ENCODE results near the gene VWA8.

Gene VWA8

GRCh38 chr13:41702540-41702939, 258.4 kb downstream of the VWA8 start:
- H3K27ac ChIP-seq (ENCODE audit: low read depth, low read length), result no peak overlapping the region
- no peaks in the 10 kb centered on the region for H3K9me3 ChIP-seq (ENCODE audit: insufficient read depth, low read depth, low read length)
- peaks cover 2% of the 10 kb centered on the region for H3K4me1 ChIP-seq (ENCODE audit: insufficient read depth, low read length)
- H3K9ac ChIP-seq (ENCODE audit: low read depth, low read length), result no peak overlapping the region
- 92% methylated on average over 2 of the region's 2 CpGs for WGBS
- no peaks in the 10 kb centered on the region for H3K27me3 ChIP-seq (ENCODE audit: insufficient read depth, low read length)
- H3K4me3 ChIP-seq (ENCODE audit: low read length), result no peak overlapping the region
- H3K36me3 ChIP-seq (ENCODE audit: insufficient read depth, low read length), result peaks cover 6% of the 10 kb centered on the region; the same call in 1 of the 2 replicates

DNA sequence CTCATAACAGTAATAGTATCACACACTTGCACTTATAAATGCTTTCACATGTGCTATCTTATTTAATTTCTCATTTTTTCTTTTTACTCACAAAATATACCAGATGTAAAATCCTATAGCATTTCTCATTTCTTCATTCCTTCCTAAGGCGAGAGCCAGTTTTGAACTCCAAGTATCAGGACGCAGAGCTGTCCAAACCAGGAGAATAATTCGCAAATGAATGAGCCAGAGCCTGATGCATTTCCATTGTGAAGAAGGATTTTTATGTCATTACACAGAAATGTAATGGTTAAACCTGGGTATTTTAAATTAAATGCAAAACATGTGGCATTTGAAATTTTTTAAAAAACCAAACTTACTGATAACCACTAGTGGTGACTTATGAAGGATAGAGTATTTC, 259.2 kb downstream of the VWA8 start:
- 93% methylated on average over 3 of the region's 3 CpGs for WGBS
- H3K9ac ChIP-seq (ENCODE audit: low read depth, low read length), result no peak overlapping the region

DNA sequence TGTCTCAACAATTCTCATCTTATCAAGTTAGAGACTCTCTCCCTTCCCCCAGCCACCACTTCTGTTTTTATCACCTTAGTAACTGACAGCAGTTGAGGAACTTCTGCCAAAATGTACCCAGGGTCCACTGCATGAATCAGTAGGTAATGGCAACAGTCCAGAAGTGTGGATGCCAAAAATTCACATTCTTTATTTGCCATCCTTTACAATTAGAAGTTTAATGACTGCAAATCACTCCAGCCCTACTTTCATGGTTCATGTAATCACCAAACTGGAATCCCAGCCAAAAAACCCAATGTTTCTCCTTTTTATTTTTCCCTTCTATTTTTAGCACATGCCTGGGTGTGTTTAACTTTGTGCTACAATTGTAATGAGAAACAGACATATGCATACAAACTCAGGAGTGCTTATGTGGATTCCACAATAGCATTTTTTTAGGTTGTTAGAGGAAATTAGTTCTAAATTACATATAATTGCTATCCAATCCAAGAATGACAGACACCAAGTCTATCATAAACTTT, 260.1 kb downstream of the VWA8 start:
- no peaks in the 10 kb centered on the region for H3K27me3 ChIP-seq (ENCODE audit: insufficient read depth, low read length)
- H3K4me1 ChIP-seq (ENCODE audit: insufficient read depth, low read length), result peaks cover 19% of the 10 kb centered on the region
- H3K9ac ChIP-seq (ENCODE audit: low read depth, low read length), result no peak overlapping the region
- H3K27ac ChIP-seq (ENCODE audit: low read depth, low read length), result no peak overlapping the region
- H3K9me3 ChIP-seq (ENCODE audit: insufficient read depth, low read depth, low read length), result no peaks in the 10 kb centered on the region
- peaks cover 6% of the 10 kb centered on the region; the same call in 1 of the 2 replicates for H3K36me3 ChIP-seq (ENCODE audit: insufficient read depth, low read length)
- H3K4me3 ChIP-seq (ENCODE audit: low read length), result no peak overlapping the region

More for the DNA sequence above, 259.2 kb downstream of the VWA8 start:
- H3K27ac ChIP-seq (ENCODE audit: low read depth, low read length), result no peak overlapping the region
- H3K27me3 ChIP-seq (ENCODE audit: insufficient read depth, low read length), result no peaks in the 10 kb centered on the region
- H3K4me3 ChIP-seq (ENCODE audit: low read length), result no peak overlapping the region
- H3K9me3 ChIP-seq (ENCODE audit: insufficient read depth, low read depth, low read length), result no peaks in the 10 kb centered on the region
- peaks cover 11% of the 10 kb centered on the region for H3K4me1 ChIP-seq (ENCODE audit: insufficient read depth, low read length)
- H3K36me3 ChIP-seq (ENCODE audit: insufficient read depth, low read length), result peaks cover 6% of the 10 kb centered on the region; the same call in 1 of the 2 replicates

DNA sequence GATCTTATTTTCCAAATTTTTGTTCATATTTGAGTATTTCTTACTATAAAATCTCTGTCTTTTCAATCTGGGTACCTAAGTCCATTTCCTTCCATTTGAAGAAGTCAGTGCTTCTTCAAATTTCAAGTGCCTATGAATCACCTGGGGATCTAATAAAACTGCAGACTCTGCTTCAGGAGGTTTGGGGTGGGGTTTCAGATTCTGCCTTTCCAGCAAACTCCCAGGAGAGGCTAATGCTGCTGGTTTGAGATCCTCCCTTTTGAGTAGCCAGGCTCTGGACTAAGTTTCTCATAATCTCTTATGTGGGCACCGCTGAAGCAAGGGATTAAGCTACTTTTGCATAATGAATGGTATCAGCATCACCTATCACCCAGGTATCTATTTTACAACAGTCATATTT, 261.1 kb downstream of the VWA8 start:
- H3K27ac ChIP-seq (ENCODE audit: low read depth, low read length), result no peak overlapping the region
- peaks cover 6% of the 10 kb centered on the region; the same call in 1 of the 2 replicates for H3K36me3 ChIP-seq (ENCODE audit: insufficient read depth, low read length)
- H3K4me3 ChIP-seq (ENCODE audit: low read length), result no peak overlapping the region
- no peaks in the 10 kb centered on the region for H3K9me3 ChIP-seq (ENCODE audit: insufficient read depth, low read depth, low read length)
- 100% methylated on average over 1 of the region's 1 CpG for WGBS
- peaks cover 30% of the 10 kb centered on the region for H3K4me1 ChIP-seq (ENCODE audit: insufficient read depth, low read length)
- no peak overlapping the region for H3K9ac ChIP-seq (ENCODE audit: low read depth, low read length)
- no peaks in the 10 kb centered on the region for H3K27me3 ChIP-seq (ENCODE audit: insufficient read depth, low read length)

GRCh38 chr13:41697578-41697977, 263.3 kb downstream of the VWA8 start:
- H3K9me3 ChIP-seq (ENCODE audit: insufficient read depth, low read depth, low read length), result no peaks in the 10 kb centered on the region
- no peaks in the 10 kb centered on the region for H3K27me3 ChIP-seq (ENCODE audit: insufficient read depth, low read length)
- no peak overlapping the region; the same call in 1 of the 2 replicates for H3K27ac ChIP-seq (ENCODE audit: low read depth, low read length)
- H3K4me1 ChIP-seq (ENCODE audit: insufficient read depth, low read length), result peaks cover 45% of the 10 kb centered on the region
- WGBS, result 90% methylated on average over 6 of the region's 6 CpGs
- no peak overlapping the region for H3K4me3 ChIP-seq (ENCODE audit: low read length)
- no peak overlapping the region for H3K9ac ChIP-seq (ENCODE audit: low read depth, low read length)
- H3K36me3 ChIP-seq (ENCODE audit: insufficient read depth, low read length), result peaks cover 7% of the 10 kb centered on the region; the same call in 1 of the 2 replicates

DNA sequence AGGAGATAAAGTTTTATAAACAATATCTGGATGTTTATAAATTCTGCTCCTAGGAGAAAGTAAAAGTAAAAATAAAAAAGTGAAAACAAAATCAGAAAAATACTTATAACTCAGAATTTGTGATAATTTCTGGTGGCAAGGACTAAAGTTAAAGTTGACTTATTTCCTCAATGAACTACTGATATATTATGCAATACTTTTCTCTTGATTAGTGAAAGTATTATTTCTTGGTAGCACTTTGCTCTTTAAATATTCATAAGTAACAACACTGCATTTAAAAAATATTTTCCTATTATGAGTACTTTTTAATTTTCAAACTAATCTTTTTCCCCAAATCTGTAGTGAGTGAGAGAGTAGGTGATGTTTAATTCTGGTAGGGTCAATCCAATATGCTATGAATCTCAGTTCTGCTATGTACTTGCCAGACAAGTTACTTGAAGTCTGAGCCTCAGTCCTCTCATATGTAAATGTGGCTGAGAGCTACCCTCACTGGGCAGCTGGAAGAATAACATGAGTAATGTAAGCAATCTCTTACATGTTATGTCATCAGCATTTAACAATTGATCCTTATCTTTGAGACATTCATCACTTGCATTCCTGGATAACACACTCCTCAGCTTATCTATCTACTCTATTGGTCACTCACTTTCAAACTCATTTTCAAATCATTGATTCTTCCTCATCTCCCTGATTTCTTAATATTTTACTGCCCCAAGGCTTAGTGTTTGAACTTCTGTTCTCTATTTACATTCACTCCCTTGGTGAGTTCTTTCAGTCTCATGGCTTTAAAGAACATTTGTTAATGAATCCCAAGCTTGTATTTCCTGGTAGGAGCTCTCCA, 264.5 kb downstream of the VWA8 start:
- H3K27ac ChIP-seq (ENCODE audit: low read depth, low read length), result peak overlapping the region; percentile 78
- peaks cover 18% of the 10 kb centered on the region for H3K36me3 ChIP-seq (ENCODE audit: insufficient read depth, low read length)
- H3K4me3 ChIP-seq (ENCODE audit: low read length), result no peak overlapping the region
- no peaks in the 10 kb centered on the region for H3K27me3 ChIP-seq (ENCODE audit: insufficient read depth, low read length)
- peaks cover 45% of the 10 kb centered on the region for H3K4me1 ChIP-seq (ENCODE audit: insufficient read depth, low read length)
- H3K9ac ChIP-seq (ENCODE audit: low read depth, low read length), result no peak overlapping the region; the same call in 1 of the 2 replicates
- no peaks in the 10 kb centered on the region for H3K9me3 ChIP-seq (ENCODE audit: insufficient read depth, low read depth, low read length)

GRCh38 chr13:41694545-41695301, 266.2 kb downstream of the VWA8 start:
- Histone ChIP-seq H3K9me3 (ENCODE audit: insufficient read depth, low read depth, low read length) (no peaks in the 10 kb centered on the region), H3K36me3 (ENCODE audit: insufficient read depth, low read length) (peaks cover 34% of the 10 kb centered on the region), H3K4me1 (ENCODE audit: insufficient read depth, low read length) (peaks cover 45% of the 10 kb centered on the region), H3K9ac (ENCODE audit: low read depth, low read length) (no peak overlapping the region), H3K4me3 (ENCODE audit: low read length) (no peak overlapping the region), H3K27me3 (ENCODE audit: insufficient read depth, low read length) (no peaks in the 10 kb centered on the region), H3K27ac (ENCODE audit: low read depth, low read length) (no peak overlapping the region)
- 73% methylated on average over 3 of the region's 5 CpGs for WGBS

DNA sequence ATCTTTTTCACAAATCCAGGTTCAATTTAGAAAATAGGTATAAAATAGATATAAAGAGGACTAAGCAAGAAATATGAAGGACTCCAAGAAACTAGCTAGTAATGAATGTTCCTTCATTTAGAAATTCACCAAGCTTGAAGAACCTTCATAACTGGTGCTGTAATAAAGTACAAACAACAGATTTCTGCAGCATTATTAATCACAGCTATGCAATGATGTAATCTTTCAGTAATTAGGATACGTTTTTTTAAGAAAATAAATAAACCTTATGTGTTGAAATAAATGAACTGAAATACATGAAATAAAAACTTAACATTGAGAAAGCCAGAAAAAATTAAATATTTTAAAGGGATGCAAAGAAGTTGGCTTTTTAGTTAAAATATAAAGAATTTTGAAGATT, 267.5 kb downstream of the VWA8 start:
- WGBS, result no CpG with 5 or more reads among the region's 1 CpG
- H3K27ac ChIP-seq (ENCODE audit: low read depth, low read length), result no peak overlapping the region
- H3K9ac ChIP-seq (ENCODE audit: low read depth, low read length), result no peak overlapping the region
- H3K9me3 ChIP-seq (ENCODE audit: insufficient read depth, low read depth, low read length), result no peaks in the 10 kb centered on the region
- H3K4me3 ChIP-seq (ENCODE audit: low read length), result no peak overlapping the region
- H3K36me3 ChIP-seq (ENCODE audit: insufficient read depth, low read length), result peaks cover 34% of the 10 kb centered on the region
- peaks cover 45% of the 10 kb centered on the region for H3K4me1 ChIP-seq (ENCODE audit: insufficient read depth, low read length)
- no peaks in the 10 kb centered on the region for H3K27me3 ChIP-seq (ENCODE audit: insufficient read depth, low read length)

- Histone ChIP-seq H3K27me3 (ENCODE audit: insufficient read depth, low read length) (no peaks in the 10 kb centered on the region), H3K9me3 (ENCODE audit: insufficient read depth, low read depth, low read length) (no peaks in the 10 kb centered on the region), H3K4me3 (ENCODE audit: low read length) (no peak overlapping the region), H3K36me3 (ENCODE audit: insufficient read depth, low read length) (peaks cover 34% of the 10 kb centered on the region), H3K9ac (ENCODE audit: low read depth, low read length) (no peak overlapping the region), H3K4me1 (ENCODE audit: insufficient read depth, low read length) (peaks cover 30% of the 10 kb centered on the region), H3K27ac (ENCODE audit: low read depth, low read length) (no peak overlapping the region)
- whole genome bisulfite sequencing, result 96% methylated on average over 1 of the region's 1 CpG
Observed at GRCh38 chr13:41691274-41691673, 269.6 kb downstream of the VWA8 start.

DNA sequence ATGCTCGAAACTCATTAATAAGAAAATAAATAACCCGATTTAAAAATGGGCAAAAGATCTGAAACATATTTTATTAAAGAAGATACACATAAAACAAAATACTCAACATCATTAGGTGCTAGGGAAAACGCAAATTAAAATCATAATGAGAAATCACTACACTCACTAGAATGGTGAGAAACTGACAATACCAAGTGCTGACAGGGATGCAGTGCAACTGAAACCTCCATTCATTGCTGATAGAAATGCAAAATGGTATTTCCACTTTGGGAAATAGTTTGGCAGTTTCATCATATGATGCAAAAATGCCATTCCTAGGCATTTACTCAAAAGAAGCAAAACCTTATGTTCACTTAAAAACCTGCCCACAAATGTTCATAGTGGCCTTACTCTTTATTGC, 278.1 kb downstream of the VWA8 start:
- peaks cover 17% of the 10 kb centered on the region; the same call in 1 of the 2 replicates for H3K4me1 ChIP-seq (ENCODE audit: insufficient read depth, low read length)
- 92% methylated on average over 3 of the region's 3 CpGs for WGBS
- H3K36me3 ChIP-seq (ENCODE audit: insufficient read depth, low read length), result peaks cover 17% of the 10 kb centered on the region; the same call in 1 of the 2 replicates
- no peaks in the 10 kb centered on the region for H3K9me3 ChIP-seq (ENCODE audit: insufficient read depth, low read depth, low read length)
- H3K27me3 ChIP-seq (ENCODE audit: insufficient read depth, low read length), result no peaks in the 10 kb centered on the region
- H3K27ac ChIP-seq (ENCODE audit: low read depth, low read length), result no peak overlapping the region
- no peak overlapping the region for H3K4me3 ChIP-seq (ENCODE audit: low read length)
- no peak overlapping the region for H3K9ac ChIP-seq (ENCODE audit: low read depth, low read length)

DNA sequence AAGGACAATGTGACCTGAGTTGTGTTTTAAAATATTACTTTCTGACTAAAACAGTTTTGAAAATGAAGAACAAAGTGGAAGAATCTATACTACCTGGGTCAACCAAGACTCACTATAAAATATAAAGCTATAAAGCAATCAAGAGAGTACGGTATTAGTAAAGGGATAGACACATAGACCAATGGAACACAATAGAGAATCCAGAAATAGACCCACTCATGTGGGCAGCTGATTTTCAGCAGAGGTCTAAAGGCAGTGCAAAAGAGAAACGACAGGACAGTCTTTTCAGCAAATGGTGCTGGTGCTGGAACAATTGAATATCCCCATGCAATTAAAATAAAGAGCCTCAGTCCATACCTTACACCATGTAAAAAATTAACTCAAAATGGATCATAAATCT, 278.9 kb downstream of the VWA8 start:
- H3K4me1 ChIP-seq (ENCODE audit: insufficient read depth, low read length), result peaks cover 17% of the 10 kb centered on the region; the same call in 1 of the 2 replicates
- no peaks in the 10 kb centered on the region for H3K9me3 ChIP-seq (ENCODE audit: insufficient read depth, low read depth, low read length)
- no peak overlapping the region for H3K4me3 ChIP-seq (ENCODE audit: low read length)
- H3K27me3 ChIP-seq (ENCODE audit: insufficient read depth, low read length), result no peaks in the 10 kb centered on the region
- peaks cover 17% of the 10 kb centered on the region; the same call in 1 of the 2 replicates for H3K36me3 ChIP-seq (ENCODE audit: insufficient read depth, low read length)
- H3K9ac ChIP-seq (ENCODE audit: low read depth, low read length), result no peak overlapping the region
- 94% methylated on average over 2 of the region's 2 CpGs for WGBS
- H3K27ac ChIP-seq (ENCODE audit: low read depth, low read length), result no peak overlapping the region
